GM10248 (cell line): ENCODE data around the gene NTNG2.
"Not testable (repeated sequence)": the region's sequence is repeated elsewhere in the genome, so short reads cannot be mapped to it uniquely, and the experiment has no call there.

Source experiments
- CTCF ChIA-PET: fragments of 300-600 bp; sonication (Branson Sonifier 250); formaldehyde crosslinking; extraction: SDS; loops from one replicate; lab custom pipeline; 2021; ENCODE audit warnings: antibody characterized with exemption; lab: Yijun Ruan, JAX
- POLR2A ChIA-PET: fragments of 350-650 bp; sonication (Branson Sonifier 250); formaldehyde crosslinking; extraction: SDS; loops from one replicate; lab custom pipeline; 2020; ENCODE audit warnings: antibody characterized with exemption; lab: Yijun Ruan, JAX
- DNase-seq: peaks from one replicate; pipeline ENCODE4 v3.0.0; 2012; ENCODE audit errors: extremely low spot score
- TF ChIP-seq, protein P1 (sequence below): IDR thresholded peaks from 2 replicates; pipeline ENCODE4 v1.5.1; 2012; ENCODE audit warnings: mild to moderate bottlenecking, low read depth; ENCODE audit errors: extremely low read depth, missing control alignments, control extremely low read depth

Gene NTNG2

DNA sequence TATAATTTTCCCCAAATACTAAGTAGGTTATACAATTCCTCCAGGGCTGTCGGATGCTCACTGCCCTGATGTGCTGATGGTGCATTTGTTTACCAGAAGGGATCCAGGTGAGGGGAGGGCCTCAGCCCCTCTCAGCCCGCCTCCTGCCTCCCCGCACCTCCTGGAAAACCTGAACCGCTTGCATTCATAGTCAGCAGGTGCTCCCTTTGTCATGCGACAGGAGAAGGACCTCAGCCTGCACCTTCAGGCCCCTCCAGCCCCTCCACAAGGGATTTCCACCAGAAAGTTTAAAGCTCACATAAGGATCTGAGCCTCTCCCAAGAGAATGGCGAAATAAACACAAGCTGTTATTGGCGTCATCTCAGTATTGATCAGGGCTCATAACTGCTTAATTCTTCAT, 36.5 kb upstream of the NTNG2 start:
- ChIA-PET CTCF (interaction anchor here (1.3 to 1.4 kb wide), 2 partner anchors 9 to 44 kb away, joined by 3 to 4 read pairs; no protein-coding TSS in a partner anchor), POLR2A (no interaction called here)
- no peak for DNase-seq
- TF ChIP-seq, protein P1, sequence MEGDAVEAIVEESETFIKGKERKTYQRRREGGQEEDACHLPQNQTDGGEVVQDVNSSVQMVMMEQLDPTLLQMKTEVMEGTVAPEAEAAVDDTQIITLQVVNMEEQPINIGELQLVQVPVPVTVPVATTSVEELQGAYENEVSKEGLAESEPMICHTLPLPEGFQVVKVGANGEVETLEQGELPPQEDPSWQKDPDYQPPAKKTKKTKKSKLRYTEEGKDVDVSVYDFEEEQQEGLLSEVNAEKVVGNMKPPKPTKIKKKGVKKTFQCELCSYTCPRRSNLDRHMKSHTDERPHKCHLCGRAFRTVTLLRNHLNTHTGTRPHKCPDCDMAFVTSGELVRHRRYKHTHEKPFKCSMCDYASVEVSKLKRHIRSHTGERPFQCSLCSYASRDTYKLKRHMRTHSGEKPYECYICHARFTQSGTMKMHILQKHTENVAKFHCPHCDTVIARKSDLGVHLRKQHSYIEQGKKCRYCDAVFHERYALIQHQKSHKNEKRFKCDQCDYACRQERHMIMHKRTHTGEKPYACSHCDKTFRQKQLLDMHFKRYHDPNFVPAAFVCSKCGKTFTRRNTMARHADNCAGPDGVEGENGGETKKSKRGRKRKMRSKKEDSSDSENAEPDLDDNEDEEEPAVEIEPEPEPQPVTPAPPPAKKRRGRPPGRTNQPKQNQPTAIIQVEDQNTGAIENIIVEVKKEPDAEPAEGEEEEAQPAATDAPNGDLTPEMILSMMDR: no peak

DNA sequence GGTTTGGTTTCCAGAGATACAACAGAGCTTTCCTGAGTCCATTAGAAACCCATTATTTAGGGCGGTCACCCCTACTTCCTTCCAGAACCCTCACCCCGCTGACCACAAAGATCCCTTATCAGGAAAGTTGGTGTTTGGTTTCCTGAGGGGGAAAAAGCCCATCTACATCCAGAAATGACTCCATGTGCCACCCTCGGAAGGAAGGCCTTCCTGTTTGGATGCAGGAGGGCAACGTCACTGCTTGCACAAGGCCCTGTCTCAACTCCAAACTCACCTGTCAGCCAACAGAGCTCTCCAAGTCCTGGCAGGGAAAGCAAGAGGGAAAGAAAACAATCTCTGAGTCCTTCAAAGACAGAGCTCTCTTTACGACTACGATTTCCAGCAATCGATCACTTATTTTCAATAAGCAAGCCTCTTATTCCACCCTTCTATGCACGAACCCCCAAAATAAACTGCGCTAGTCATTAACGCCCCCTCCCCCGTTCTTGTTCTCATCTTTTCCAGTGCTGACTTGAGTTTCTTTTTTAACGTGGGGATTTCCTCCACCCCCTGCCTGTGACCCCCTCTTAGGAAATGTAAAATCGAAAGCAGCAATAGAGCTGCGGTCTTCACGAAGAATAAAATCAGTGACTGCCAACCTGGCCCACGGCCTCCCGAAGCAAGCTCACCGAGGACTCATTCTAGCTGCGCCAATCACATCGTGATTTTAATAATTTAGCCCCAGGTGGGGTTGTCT, 35.7 kb upstream of the NTNG2 start:
- POLR2A ChIA-PET: interaction anchor here (0.7 kb wide), 2 partner anchors 74 to 1730 kb away, joined by 4 to 7 read pairs; no protein-coding TSS in a partner anchor
- CTCF ChIA-PET: interaction anchor here (1.3 kb wide), 1 partner anchor 44 kb away, joined by 4 read pairs; no protein-coding TSS in a partner anchor
- TF ChIP-seq, protein P1: no peak
- peak; percentile 47 for DNase-seq

DNA sequence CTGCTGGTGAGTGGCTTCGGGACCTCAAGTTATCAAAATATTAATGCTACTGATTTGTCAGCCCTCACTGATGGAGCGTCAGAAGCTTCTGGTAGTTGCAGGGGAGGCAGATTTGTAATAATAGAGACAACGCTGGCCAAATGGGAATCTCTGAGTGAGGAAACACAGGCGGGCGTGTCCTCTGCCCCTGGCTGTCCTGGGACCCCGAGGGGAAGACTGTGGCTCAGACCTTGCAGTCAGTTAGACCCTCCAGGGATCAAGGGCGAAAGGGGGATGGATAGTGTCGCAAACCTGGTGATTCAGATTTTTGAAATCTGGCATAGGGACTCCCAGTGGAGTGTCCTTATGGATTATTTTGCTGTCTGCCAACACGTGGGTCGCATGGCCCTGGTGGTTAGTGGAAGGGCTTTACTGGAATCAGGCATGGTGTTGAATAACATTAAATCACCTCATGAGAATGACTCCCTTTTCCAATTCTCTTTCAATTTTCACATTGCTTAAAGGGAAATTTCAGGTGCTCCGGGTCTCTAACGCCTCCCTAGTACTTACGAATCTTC, 35.1 kb upstream of the NTNG2 start:
- CTCF ChIA-PET: no interaction called here
- no peak for DNase-seq
- POLR2A ChIA-PET: interaction anchor here (0.7 kb wide), 2 partner anchors 75 to 1730 kb away, joined by 4 to 7 read pairs; no protein-coding TSS in a partner anchor
- TF ChIP-seq, protein P1: no peak

DNA sequence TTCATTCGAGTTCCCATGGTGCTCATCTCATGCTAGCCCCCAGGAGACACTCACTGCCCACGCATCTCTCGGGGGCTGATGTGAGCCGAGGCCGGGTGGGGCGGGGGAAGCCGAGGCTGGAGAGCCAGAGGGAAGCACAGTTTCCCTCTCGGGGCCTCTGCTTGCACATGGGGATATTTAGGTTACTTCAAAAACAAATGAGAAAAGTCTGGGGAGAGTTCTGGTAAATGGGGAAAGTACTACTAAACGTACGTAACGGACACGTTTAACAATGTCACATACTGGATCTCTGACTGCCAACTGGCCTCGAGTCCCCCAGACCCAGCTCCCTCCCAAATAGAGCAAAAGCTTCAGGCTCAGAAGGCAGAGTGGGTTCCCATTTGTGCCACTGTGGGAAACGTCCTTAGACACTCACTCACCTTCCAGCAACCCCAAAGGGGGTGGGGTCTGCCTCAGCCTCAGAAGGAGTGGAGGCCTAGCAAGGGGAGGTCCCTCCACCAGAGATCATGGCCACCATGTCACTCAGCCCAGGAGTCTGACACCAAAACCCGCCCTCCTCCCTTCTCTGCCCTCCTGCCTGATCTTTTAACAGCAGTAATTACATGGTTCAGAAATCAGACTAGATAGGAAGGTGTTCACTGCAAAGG, 33.8 kb upstream of the NTNG2 start:
- ChIA-PET POLR2A (no interaction called here), CTCF (no interaction called here)
- no peak for DNase-seq
- TF ChIP-seq, protein P1: no peak

DNA sequence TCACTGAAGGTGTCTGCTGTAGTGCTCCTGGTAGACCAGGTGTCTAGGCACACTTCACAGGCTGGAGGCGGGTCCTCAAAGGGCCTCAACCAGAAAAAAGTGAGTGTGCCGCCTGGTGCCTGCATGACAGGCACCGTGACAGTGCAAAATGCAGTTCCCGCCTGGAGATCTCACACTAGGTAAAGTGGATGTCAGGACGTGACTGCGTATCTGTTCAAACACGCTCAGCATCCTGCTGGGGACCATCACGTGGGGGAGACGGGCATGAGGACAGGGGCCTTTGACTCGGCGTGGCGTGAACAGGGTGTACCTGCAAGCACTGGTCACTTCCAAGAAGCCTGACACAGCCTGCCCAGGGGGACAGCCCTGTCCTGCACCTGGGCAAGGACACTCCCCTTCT, 32.3 kb upstream of the NTNG2 start:
- no peak for DNase-seq
- POLR2A ChIA-PET: no interaction called here
- CTCF ChIA-PET: no interaction called here
- TF ChIP-seq, protein P1: no peak

DNA sequence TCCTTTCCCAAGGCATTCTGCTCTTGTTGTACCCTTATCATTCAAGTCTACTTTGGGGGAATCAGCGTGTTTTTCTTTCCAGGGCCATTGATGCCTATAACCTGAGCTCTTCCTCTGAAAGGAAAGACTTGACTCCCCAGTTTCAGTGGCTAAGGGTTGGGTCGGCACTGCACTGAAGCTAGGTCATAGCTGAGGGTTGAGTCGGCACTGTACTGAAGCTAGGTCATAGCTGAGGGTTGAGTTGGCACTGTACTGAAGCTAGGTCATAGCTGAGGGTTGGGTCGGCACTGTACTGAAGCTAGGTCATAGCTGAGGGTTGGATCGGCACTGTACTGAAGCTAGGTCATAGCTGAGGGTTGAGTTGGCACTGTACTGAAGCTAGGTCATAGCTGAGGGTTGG, 27.8 kb upstream of the NTNG2 start:
- DNase-seq, POLR2A ChIA-PET: not testable (repeated sequence)
- CTCF ChIA-PET: interaction anchor here (1.0 to 2.6 kb wide), 3 partner anchors 9 to 110 kb away, joined by 3 to 10 read pairs (median 3); no protein-coding TSS in a partner anchor
